Superior temporal gyrus (tissue), 1 donor: ENCODE results near the gene COMMD3.
A peak's percentile ranks its signal among the peaks of the same experiment; 100 is the strongest.

ENCODE experiments used
- DNase-seq: peaks from one replicate; pipeline ENCODE4 v3.0.0-alpha.2; 2016; ENCODE audit errors: extremely low spot score

The COMMD3 gene

DNA sequence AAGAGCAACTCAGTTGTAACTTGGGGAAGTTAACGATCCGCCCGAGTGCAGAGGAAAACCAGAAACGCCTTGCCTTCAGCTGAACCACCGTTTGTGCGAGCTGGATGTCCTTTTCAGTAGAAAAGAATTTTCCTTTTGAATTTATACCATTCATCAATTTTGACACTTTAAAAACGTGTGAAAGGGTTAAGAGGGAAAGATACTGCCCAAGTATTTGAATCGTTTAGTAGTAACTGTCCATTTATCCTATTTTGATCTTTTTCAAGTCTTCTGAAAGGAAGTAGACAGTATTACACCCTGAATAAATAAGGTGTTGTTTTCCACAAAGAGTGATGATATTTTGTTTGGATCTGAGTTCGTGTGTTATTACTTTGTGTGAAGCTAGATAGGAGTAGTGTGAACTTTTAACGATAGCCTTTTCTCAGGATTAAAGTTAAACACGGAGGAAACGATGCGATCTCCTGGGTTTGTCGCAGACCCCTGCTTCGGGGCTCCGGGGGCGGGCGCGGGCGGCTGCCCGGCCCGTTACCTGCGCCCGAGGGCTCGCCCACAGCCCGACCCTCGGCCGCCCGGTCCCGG lies 3.9 kb downstream of the COMMD3 start:
- DNase-seq: peak; percentile 67

DNA sequence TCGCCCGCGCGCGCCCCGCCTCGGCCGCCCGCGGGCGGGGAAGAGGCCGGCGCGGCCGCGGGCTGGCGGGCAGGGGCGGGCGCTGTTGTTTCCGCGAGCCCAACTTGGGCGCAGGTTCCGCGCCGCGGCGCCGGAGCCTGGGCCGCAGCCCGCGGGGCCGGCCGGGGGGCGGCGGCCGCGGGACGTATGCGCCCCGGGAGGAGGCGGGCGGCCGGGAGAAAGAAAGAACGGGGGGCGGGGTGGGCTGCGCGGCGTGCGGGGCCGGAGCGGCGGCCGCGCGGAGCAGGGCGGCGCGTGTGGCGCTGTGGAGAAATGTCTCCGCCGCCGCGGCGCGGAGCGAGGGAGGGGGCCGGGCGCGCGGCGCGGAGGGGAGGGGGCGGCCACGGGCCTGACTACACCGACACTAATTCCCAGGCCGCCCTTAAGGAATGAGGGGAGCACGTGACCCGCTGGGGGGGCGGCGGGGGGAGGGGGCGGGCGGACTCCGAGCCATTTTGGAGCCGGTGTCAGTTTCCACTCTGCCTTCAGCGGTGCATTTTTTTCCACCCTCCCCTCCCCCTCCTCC lies 4.5 kb downstream of the COMMD3 start, which contains the start of gene BMI1:
TSS of gene BMI1 (plus strand) at position 509 of the 565 bp plus-strand sequence. CDS start 5,351 bp downstream, outside the sequence.
- DNase-seq: peak; percentile 68

- DNase-seq: peak; percentile 77
Observed at GRCh38 chr10:22321156-22321923, 5.2 kb downstream of the COMMD3 start.

GRCh38 chr10:22321924-22322640 lies 5.9 kb downstream of the COMMD3 start:
- DNase-seq: peak; percentile 29

GRCh38 chr10:22322641-22323160 lies 6.5 kb downstream of the COMMD3 start:
- DNase-seq: peak; percentile 62

GRCh38 chr10:22323538-22324305 lies 7.5 kb downstream of the COMMD3 start:
- DNase-seq: peak; percentile 57

DNA sequence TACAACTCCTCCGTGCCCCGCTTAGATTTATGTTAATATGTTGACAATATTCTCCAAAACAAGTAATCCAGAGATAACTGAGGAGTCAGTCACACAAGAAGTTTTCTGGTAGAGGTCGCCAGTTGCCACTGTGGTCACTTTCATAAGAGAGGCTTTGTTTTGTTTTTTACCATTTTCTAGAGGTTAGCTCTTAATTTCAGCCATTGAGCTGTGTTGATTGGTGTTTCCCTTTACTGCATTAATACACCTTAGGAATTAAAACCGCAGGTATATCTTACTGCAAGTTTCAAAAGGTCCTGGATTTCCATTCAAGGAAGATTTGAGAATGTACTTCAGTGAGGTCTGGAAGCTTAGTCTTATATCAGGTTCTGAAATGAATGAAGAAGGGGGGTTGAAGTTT lies 8.2 kb downstream of the COMMD3 start:
- peak; percentile 61 for DNase-seq

DNA sequence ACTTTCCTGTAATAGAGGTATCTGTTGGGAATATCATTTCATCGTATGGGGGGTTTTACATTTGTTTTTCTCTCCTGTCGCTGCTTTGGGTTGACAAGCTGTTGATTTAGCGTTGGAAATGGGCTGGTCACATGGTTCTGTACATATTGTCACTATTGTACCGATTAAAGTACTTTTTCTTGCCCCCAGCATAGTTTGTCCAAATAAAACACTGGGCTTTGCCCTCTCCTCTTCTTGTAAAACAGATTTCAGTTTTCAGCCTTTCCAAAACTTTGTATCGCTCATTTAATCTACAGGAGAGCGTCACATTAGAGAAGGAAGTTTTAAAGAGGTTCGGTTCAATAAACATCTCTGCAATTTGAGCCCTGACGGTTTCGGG lies 8.7 kb downstream of the COMMD3 start:
- peak; percentile 51 for DNase-seq

DNA sequence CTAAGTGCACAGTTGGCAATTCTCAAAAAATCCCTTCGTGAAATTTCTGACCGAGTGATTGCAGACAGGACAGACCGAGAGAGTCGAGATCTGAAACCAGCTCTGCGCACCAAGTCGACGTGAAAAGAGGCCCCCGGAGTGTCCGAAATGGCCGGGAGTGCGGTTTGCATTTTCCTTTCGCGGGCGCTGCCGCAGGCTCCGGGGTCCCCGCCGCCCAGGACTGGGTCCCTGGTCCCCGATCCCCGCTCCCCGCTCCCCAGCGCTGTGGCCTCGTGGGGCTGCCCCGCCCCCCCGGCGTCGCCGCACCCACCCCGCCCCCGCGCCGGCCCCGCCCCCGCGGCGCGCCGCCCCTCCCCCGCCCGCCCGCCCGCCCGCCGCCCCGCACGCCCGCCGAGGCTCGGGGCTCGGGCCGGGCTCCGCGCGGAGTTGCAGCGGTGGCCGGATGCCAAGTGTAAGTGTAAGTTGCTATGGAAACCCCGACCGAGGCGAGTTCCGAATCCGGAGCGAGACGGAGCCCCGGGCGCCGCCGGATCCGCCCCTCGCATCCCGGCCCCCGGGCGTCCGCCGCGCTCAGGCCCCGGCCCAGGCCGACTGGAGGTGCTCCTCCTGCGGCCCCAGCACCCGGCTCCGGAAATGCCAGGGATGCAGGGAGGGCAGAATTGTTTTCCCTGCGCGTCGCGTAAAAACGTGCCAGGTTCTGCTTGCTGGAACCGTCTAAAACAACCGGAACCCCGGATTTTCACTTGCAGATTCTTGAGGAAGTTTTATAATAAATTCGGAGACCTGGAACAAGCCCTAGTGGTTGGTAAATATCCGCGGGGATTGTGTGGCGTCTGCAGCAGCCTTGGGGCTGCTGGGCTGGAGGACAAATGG lies 9.3 kb downstream of the COMMD3 start:
- DNase-seq: peak; percentile 34

DNA sequence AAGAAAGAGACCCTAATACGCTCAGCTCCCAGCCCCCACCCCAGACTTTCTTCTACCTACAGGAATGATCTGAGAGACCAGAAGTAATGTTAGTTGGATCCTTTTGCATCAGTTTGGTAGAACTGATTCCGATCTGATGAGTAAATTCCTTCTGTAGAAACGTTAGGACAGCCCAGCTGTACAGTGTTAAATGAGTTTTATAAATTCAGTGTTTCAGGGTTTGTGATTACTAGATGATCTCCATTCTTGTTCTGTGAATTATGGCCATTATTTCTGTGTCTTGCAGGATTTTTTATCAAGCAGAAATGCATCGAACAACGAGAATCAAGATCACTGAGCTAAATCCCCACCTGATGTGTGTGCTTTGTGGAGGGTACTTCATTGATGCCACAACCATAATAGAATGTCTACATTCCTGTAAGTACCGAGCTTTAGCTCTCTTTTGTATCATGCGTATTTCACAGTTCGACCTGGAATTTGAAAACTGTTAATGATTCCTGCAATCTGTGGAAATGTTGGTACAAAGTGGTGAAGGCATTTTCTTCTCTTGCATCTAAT lies 10.0 kb downstream of the COMMD3 start:
- peak; percentile 46 for DNase-seq

GRCh38 chr10:22329150-22329549 lies 13.0 kb downstream of the COMMD3 start:
- DNase-seq: no peak

DNA sequence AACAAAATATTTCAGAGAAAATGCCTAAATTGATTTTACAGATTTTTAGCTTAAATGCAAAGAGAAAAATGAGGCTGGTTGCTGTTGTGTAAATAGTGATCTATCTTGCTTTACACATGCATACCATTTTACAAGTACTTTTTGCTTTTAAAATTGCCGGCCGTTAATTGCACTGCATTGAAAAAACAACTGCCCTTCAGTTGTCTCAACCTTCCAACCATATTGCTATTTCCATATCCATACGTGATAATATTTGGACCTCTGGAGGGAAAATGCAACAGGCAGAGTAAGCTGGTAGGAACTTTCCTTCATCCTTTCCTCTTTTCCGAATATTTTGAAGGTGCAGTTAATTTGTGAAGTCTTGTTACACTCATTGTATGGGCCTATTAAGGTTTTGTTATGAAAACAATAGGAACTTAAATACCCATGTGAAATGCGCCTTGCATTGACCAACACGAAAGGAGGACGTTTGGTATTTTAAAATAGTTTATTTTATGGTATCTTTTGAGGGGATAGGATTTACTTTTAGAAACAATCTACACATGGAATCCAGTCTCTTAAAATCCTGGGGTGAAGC lies 16.0 kb downstream of the COMMD3 start:
- DNase-seq: peak; percentile 16

DNA sequence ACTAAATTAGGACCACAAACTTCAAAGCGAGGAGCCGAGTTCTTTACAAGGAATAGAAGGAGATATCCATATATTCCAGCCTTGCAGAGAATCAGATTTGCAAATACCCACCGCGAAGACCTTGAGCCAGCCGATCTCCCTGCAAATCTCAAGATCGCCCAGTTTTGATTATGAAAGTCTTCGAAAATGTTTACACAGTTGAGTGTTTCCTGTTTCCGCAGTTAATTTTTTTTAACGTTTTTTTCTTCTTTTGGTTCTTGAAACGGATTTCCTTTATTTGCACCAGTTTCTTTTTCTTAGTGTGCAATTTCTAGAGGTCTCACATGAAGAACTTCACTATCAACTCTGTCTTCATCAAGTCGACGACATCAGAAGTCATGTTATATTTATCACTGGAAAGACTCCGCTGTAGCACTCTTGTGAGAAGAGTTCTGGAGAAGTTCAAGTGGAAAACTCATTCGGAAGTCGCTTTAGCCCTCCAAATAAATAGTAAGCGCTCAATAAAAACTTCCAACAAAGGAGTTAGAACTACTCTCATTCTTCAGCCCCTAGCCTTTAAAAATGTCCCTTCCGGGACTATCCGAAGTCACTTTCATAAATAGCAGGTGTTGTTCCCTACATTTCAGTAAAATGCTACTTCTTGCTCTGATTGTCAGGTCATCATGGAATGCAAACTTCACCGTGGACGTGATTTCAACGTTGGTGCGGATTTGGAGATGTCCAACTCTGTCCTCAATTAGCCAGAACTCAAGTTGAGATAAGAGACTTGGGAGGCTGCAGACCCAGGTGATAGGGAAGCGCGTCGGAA lies 17.2 kb downstream of the COMMD3 start:
- DNase-seq: peak; percentile 21

DNA sequence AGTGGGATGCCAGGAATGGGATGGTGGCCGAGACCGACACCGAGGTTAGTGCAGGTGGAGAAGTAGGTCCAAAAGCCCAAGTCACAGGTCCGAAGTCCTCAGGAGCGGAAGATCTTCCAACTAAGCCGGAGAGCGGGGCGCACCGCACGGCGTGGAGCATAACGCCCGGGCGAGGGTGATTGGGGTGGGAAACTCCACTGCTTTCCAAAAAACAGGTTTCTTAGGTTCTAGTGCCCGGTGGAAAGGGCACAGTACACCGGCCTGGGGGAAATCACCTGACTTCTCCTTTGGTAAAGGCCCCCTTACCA lies 17.7 kb downstream of the COMMD3 start:
- DNase-seq: no peak

GRCh38 chr10:22334414-22335172 lies 18.4 kb downstream of the COMMD3 start:
- peak; percentile 33 for DNase-seq

DNA sequence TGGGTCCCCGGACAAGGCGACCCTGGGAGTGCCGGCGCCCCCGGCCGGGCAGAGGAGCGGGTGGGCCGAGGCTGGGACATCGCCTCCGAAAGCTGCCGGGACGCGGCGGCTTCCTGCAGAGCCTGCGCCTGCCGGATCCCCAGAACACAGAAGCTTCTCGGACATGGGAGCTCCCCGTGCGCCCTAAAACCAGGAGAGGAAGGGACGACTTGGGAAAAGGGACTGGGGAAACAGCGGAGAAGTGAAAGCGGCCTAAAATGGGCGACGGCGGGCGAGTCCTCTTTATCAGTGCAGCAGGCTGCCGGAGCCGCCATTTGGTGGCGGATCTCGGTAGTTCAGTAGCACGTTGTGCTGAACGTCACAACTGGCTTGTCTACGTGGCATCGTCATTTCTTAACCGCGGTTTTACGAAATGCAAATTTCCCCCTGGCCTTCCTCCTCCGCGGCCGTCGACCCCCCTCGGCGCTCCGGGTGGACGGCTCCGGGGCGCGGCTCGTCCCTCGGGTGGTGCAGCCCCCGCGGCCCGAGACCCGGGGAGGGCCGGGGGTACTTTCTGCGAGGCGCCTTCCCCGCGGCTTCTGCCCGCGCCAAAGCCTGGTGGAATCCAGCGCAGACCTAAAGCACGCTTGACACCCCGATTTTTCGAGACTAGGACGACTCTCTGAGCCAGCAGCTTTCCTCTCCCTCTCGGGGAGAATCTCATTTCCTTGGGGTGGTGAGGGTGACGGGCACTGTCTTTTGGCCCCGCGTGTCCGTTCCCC lies 19.2 kb downstream of the COMMD3 start:
- DNase-seq: peak; percentile 66

- no peak for DNase-seq
Observed at GRCh38 chr10:22338185-22338900, 22.2 kb downstream of the COMMD3 start.
